ENCODE measurements around the gene DMXL1.

Gene DMXL1

DNA sequence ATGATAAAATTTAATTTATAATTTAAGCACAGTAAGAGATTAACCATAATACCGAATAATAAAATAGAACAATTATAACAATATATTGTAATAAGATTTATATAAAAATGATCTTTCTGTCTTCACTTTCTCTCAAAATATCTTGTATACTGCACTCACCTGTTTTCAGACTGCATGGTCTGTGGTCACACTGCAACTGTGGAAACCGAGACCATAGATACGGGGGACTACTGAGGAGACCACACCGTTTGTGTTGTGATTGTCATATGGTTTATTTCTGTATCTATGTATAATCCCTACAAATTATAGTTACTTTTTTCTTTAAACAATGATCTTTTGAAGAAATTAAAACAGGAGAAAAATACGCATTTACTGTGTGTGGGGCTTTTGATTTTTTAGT is 206.1 kb downstream of the DMXL1 start:
- TF ChIP-seq, protein P1, sequence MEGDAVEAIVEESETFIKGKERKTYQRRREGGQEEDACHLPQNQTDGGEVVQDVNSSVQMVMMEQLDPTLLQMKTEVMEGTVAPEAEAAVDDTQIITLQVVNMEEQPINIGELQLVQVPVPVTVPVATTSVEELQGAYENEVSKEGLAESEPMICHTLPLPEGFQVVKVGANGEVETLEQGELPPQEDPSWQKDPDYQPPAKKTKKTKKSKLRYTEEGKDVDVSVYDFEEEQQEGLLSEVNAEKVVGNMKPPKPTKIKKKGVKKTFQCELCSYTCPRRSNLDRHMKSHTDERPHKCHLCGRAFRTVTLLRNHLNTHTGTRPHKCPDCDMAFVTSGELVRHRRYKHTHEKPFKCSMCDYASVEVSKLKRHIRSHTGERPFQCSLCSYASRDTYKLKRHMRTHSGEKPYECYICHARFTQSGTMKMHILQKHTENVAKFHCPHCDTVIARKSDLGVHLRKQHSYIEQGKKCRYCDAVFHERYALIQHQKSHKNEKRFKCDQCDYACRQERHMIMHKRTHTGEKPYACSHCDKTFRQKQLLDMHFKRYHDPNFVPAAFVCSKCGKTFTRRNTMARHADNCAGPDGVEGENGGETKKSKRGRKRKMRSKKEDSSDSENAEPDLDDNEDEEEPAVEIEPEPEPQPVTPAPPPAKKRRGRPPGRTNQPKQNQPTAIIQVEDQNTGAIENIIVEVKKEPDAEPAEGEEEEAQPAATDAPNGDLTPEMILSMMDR (IDR thresholded peaks at IDR 0.05; ENCODE audit: insufficient read depth, low read depth, low read length, missing control alignments): no peak
- H3K4me3 ChIP-seq (ENCODE audit: low read depth, low read length): no peak overlapping the region; the same call in 1 of the 2 replicates
- peak; percentile 70 for DNase-seq (ENCODE audit: low read depth)

DNA sequence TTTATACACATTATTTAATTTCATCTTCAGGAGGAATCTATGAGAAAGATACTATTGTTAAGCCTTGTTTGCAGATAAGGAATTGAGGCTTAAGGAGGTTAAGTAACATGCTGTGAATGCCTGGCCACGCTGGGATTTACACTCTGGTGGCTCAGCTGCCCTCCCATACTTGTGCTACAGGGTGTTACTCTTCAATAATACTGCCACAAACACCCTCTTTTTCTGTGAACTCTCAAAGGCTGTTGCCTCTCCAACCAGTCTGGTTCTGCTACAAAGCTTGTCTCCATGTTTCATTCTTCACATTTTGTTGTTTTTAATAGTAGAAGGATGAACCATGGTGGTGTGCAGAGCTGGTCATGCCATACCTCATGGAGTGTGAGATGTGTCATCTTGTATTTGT is 208.2 kb downstream of the DMXL1 start:
- TF ChIP-seq, protein P1 (IDR thresholded peaks at IDR 0.05; ENCODE audit: insufficient read depth, low read depth, low read length, missing control alignments): no peak
- no peak overlapping the region for H3K4me3 ChIP-seq (ENCODE audit: low read depth, low read length)
- no peak for DNase-seq (ENCODE audit: low read depth)

DNA sequence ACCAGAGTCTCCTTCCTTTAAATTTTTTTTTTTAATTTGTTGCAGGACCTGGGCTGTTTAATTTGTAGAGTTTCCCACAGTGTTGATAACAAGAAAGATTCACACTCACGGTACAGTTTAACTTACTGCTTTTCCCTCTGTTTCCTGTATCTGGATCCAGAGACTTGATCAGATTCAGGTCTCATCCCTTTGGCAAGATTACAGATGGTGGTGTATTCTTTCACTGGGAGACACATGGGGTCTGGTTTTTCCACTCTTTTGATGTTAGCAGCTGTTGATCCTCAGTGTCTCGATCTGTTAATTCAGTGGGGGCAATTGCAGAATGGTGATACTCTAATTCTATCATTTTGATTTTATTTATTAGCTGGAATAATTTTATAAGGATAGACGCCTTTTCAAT is 209.5 kb downstream of the DMXL1 start:
- no peak overlapping the region for H3K4me3 ChIP-seq (ENCODE audit: low read depth, low read length)
- DNase-seq (ENCODE audit: low read depth): no peak
- TF ChIP-seq, protein P1 (IDR thresholded peaks at IDR 0.05; ENCODE audit: insufficient read depth, low read depth, low read length, missing control alignments): no peak

DNA sequence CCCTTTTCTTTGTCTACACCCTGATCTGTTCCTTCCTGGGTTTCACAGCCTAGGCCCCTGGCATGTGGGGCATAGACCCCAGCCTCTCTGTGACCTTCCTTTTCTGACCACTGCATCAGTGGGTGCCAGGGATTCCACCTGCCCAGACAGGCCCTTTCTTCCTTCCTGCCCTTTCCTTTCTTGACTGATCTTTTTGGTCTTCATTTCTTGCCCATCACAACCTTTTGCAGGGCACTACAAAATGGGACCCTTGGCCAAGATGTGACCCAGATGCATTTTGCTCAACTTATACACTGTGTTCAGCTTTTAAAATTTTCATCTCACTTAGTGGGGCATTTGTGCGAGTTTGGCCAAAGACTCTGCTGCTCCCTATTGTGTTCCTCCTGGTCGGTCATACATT is 211.7 kb downstream of the DMXL1 start:
- DNase-seq (ENCODE audit: low read depth): no peak
- TF ChIP-seq, protein P1 (IDR thresholded peaks at IDR 0.05; ENCODE audit: insufficient read depth, low read depth, low read length, missing control alignments): no peak
- no peak overlapping the region for H3K4me3 ChIP-seq (ENCODE audit: low read depth, low read length)

DNA sequence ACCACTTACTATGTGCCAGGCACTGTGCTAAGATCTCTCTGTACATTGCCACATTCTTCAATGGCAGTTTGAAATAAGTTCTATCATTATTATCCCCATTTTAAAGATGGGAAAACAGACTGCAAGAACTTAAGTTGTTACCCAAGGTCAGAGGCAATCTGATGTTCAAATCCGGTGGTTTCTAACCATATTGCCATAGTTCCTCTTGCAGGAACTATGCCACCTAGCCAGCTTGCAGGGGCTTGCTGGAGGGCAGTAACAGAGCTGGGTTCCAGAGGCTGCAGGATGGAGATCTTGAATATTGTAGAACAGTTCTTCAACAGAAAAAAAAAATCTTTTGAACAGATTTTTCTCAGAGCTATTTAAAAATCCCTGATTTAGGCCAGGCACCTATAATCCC is 213.1 kb downstream of the DMXL1 start:
- no peak overlapping the region for H3K4me3 ChIP-seq (ENCODE audit: low read depth, low read length)
- no peak for DNase-seq (ENCODE audit: low read depth)
- TF ChIP-seq, protein P1 (IDR thresholded peaks at IDR 0.05; ENCODE audit: insufficient read depth, low read depth, low read length, missing control alignments): no peak

DNA sequence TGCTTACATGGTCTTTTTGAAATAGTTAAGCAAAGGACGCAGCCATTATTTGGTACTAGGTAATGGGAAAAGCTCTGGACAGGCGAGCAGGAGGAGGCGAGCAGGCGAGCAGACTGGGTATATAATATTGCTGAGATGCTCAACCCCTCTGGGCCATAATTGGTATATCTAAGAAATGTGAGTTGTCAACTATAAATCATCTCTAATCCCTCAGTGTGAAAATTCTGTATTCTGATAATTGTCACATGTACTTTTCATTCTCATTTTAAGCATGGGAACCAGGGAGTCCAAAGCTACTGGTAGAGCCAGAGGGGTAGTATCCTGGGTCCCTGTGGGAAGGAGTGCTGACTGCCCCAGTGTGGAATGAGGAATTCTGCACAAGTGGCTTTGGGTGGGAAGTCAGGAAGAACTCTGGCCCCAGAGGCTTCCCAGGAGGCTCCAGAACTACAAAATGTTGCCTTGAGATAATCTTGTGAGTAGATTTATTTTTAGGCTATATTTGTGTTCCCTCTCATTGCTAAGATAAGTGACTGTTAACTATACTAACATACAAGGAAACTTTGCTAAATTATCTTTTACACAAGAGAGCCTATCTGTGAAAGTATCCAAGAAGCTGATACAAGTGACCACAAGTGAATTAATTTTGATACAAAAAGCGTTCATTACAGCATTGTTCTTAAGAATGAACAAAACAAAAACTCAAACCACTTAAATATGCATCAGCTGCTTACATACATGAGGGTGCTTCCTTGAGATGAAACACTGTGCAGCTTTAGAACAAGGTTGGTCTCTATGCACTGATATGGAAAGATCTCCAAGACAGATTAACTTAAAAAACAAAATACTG is 214.4 kb downstream of the DMXL1 start:
- DNase-seq (ENCODE audit: low read depth): no peak
- H3K4me3 ChIP-seq (ENCODE audit: low read depth, low read length): no peak overlapping the region
- TF ChIP-seq, protein P1 (IDR thresholded peaks at IDR 0.05; ENCODE audit: insufficient read depth, low read depth, low read length, missing control alignments): no peak
